Measurements from ENCODE around the gene SCN1B.

SCN1B gene

GRCh38 chr19:35079826-35080225, 49.6 kb downstream of the SCN1B start:
- DNase-seq = no peak

GRCh38 chr19:35080613-35081170, 50.4 kb downstream of the SCN1B start:
- no peak for DNase-seq

- no peak for DNase-seq
These were observed 50.9 kb downstream of the SCN1B start for GRCh38 chr19:35081201-35081600.

GRCh38 chr19:35083691-35084508, 53.6 kb downstream of the SCN1B start:
- no peak for DNase-seq

GRCh38 chr19:35084509-35084762, 54.2 kb downstream of the SCN1B start:
- no peak for DNase-seq

GRCh38 chr19:35085947-35086346, 55.7 kb downstream of the SCN1B start:
- no peak for DNase-seq

- DNase-seq = no peak
These were observed 56.2 kb downstream of the SCN1B start for GRCh38 chr19:35086455-35086854.

- DNase-seq = no peak
These were observed 57.1 kb downstream of the SCN1B start for GRCh38 chr19:35087393-35087792.

- DNase-seq = no peak
These were observed 58.1 kb downstream of the SCN1B start for GRCh38 chr19:35088131-35088913.

- DNase-seq = no peak
These were observed 59.3 kb downstream of the SCN1B start for GRCh38 chr19:35089554-35089953.
